ENCODE results near the gene PPIH. TPM values are rescaled to one million over a fixed set of nuclear protein-coding genes. Genes with fewer than 3 reads are reported as not detected.

The PPIH gene
- total and polyA plus RNA-seq, 2 of the 13 experiments (the other 11 are each of a cell fraction or from before 2014, with no cell fraction given), result 29.9 to 72.6 TPM

GRCh38 chr1:42682739-42683531 is 24.7 kb downstream of the PPIH start (continued):
- no peak for TF ChIP-seq ZNF318 (CRISPR knock-in tag; IDR thresholded peaks at IDR 0.05)
- peak; percentile 20 for TF ChIP-seq MED8 (CRISPR knock-in tag; IDR thresholded peaks at IDR 0.05; ENCODE audit: insufficient replicate concordance)
- peak; percentile 57; the same call in 1 of the 2 replicates for TF ChIP-seq AKAP8 (CRISPR knock-in tag; IDR thresholded peaks at IDR 0.05)
- peak; percentile 46; the same call in 1 of the 2 replicates for TF ChIP-seq ZNF547 (CRISPR knock-in tag; IDR thresholded peaks at IDR 0.05)
- peak; percentile 67 for TF ChIP-seq GABPB1 (CRISPR knock-in tag; IDR thresholded peaks at IDR 0.05)
- TF ChIP-seq ZNF274 (CRISPR knock-in tag; IDR thresholded peaks at IDR 0.05), result peak; percentile 50; the same call in 1 of the 2 replicates
- TF ChIP-seq ZFP37 (CRISPR knock-in tag; IDR thresholded peaks at IDR 0.05; ENCODE audit: borderline replicate concordance), result no peak
- TF ChIP-seq, protein P1, sequence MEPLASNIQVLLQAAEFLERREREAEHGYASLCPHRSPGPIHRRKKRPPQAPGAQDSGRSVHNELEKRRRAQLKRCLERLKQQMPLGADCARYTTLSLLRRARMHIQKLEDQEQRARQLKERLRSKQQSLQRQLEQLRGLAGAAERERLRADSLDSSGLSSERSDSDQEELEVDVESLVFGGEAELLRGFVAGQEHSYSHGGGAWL (CRISPR knock-in tag; IDR thresholded peaks at IDR 0.05), result peak; percentile 92
- TF ChIP-seq USF2 (IDR thresholded peaks at IDR 0.05; ENCODE audit: low read depth, low read length), result peak; percentile 38; the same call in 1 of the 2 replicates
- no peak for TF ChIP-seq USF2 (CRISPR knock-in tag; IDR thresholded peaks at IDR 0.05; ENCODE audit: borderline replicate concordance)
- TF ChIP-seq NFAT5 (CRISPR knock-in tag; IDR thresholded peaks at IDR 0.05), result 0 out of 2 replicates have a peak, but pooled peaks have one; percentile 54
